Fibroblast of gingiva (primary cell): Measurements from ENCODE around the gene STK32A.
"Not testable (repeated sequence)": the region's sequence is repeated elsewhere in the genome, so short reads cannot be mapped to it uniquely, and the experiment has no call there.

Experiments
- DNase-seq: peaks from one replicate; pipeline ENCODE4 v3.0.0-alpha.2; 2011; ENCODE audit warnings: low read depth

The STK32A gene

GRCh38 chr5:147234825-147235635 lies at the start of gene STK32A:
TSS of gene STK32A (plus strand) at chr5:147235026. CDS start at chr5:147239635, 4,609 bp downstream.
- DNase-seq = no peak

GRCh38 chr5:147187099-147187540 lies 47.7 kb upstream of the STK32A start:
- no peak for DNase-seq

- peak; percentile 52 for DNase-seq
These were observed 46.4 kb upstream of the STK32A start for GRCh38 chr5:147188200-147189108.

- no peak for DNase-seq
These were observed 45.8 kb upstream of the STK32A start for GRCh38 chr5:147189109-147189424.

- no peak for DNase-seq
These were observed 44.5 kb upstream of the STK32A start for GRCh38 chr5:147190331-147190730.

GRCh38 chr5:147193123-147193522 lies 41.7 kb upstream of the STK32A start:
- no peak for DNase-seq

GRCh38 chr5:147200004-147200403 lies 34.8 kb upstream of the STK32A start:
- DNase-seq = no peak

GRCh38 chr5:147203213-147203612 lies 31.6 kb upstream of the STK32A start:
- no peak for DNase-seq

- no peak for DNase-seq
These were observed 30.2 kb upstream of the STK32A start for GRCh38 chr5:147204576-147204975.

- no peak for DNase-seq
These were observed 26.7 kb upstream of the STK32A start for GRCh38 chr5:147208134-147208533.

- no peak for DNase-seq
These were observed 18.2 kb upstream of the STK32A start for GRCh38 chr5:147216552-147217154.

GRCh38 chr5:147223343-147223742 lies 11.5 kb upstream of the STK32A start:
- no peak for DNase-seq

GRCh38 chr5:147223948-147224791 lies 10.7 kb upstream of the STK32A start:
- DNase-seq = peak; percentile 35

- no peak for DNase-seq
These were observed 8.9 kb upstream of the STK32A start for GRCh38 chr5:147225938-147226337.

GRCh38 chr5:147226512-147226911 lies 8.3 kb upstream of the STK32A start:
- DNase-seq = no peak

GRCh38 chr5:147234239-147234824 lies 494 bp upstream of the STK32A start:
- no peak for DNase-seq

- no peak for DNase-seq
These were observed 5.6 kb downstream of the STK32A start for GRCh38 chr5:147240266-147240985.

GRCh38 chr5:147243238-147243637 lies 8.4 kb downstream of the STK32A start:
- DNase-seq = not testable (repeated sequence)

GRCh38 chr5:147245381-147246165 lies 10.7 kb downstream of the STK32A start:
- no peak for DNase-seq

GRCh38 chr5:147248561-147248960 lies 13.7 kb downstream of the STK32A start:
- no peak for DNase-seq
